Pulmonary artery endothelial cell (primary cell): ENCODE measurements around the gene AFF3. TPM values are rescaled to one million over a fixed set of nuclear protein-coding genes. Genes with fewer than 3 reads are reported as not detected.
A peak's percentile ranks its signal among the peaks of the same experiment; 100 is the strongest.

Experiments used
- DNase-seq: peaks from one replicate; pipeline ENCODE4 v3.0.0-alpha.2; 2011; ENCODE audit warnings: low read depth, low spot score
- total RNA-seq: library from RNA; depleted of rRNA; stranded (reverse); fragments of >200 nt; gene quantifications from 2 replicates; pipeline ENCODE4 v1.2.3, GENCODE V29; 2014

AFF3 gene
- total RNA-seq, 1 donor from 2014 or later = not detected

DNA sequence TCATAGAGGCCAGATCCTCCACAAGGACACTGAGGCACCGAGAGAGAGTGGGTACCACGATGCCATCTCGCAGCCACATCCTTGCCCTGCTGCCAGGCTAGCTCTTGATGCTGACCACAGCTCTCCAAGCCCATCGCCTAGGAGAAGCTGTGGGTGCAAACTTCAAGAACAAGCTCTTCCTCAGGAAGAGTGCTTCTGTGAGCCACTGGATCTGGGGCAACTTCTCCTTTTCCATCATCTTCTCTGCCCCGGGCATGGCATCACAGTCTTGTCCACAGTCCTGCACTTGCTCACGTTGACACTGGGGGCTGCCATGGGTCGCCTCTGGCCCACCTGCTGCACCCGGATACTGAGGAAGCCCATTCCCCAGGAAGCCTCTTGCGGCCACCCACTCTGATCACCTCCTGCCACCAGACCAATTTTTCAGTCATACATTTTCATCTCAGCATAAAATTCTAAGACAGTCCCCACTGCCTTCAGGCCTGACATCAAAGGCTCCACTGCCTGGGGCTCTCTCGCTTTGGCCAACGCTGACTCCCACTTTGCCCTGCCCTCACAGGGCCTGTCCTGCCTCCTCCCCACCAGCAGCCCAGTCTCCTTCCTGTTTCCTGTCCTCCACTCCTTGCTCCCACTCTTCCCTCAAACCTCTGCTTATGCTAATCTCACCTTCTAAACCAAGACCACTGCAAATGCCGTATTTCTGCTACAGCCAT, 243.9 kb downstream of the AFF3 start:
- DNase-seq = no peak

DNA sequence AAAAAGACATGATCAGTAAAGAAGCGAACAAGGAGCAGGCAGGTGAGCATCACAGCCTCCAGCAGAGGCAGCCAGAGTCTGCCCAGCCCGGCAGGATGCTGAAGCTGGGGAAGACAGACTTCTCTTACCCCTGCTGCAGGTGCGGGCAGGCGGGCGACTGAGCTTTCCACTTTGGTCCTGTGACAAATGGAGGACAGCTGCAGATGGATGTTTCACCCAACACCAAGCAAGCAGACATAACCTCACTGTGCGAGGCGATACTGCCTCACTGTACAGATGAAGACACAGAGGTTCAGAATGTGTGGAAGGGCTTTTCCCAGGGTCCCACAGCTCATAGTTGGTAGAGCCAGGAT, 251.0 kb downstream of the AFF3 start:
- DNase-seq = no peak

- DNase-seq = no peak
Measured at GRCh38 chr2:99890568-99891427, 251.6 kb downstream of the AFF3 start.

GRCh38 chr2:99888617-99889016, 253.8 kb downstream of the AFF3 start:
- no peak for DNase-seq

GRCh38 chr2:99886418-99886817, 256.0 kb downstream of the AFF3 start:
- DNase-seq = no peak

GRCh38 chr2:99883358-99883757, 259.0 kb downstream of the AFF3 start:
- DNase-seq = no peak

DNA sequence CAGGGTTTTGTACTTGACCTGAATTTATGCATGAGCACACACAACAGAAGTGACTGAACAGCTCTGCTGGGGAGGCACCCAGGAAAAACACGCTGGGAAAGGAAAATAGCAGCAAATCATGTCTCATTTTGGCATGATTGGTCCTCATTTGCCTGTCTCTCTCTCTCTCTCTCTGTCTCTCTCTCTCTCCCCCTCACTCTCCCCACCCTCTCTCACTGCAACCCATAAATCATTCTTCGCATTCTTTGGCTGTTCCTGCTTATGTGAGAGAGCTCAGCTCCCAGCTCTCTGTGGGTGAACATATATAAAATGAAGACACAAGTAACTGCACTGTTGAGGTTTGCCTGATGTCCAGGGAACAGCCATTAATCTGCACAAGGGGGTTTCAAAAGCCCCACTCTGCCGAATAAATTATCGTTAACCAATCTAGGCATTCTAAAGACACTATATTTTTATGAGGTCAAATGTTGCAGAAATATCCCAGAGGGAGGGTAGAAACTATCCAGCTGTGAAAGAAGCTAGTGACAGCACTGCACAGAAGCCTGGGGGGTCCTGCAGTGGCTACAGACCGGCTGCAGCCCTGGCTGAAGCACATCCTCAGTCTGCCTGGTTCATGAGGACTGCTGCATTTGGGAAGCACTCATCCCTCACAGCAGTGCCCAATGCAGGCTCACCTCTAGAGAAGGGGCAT, 260.3 kb downstream of the AFF3 start:
- DNase-seq = no peak

DNA sequence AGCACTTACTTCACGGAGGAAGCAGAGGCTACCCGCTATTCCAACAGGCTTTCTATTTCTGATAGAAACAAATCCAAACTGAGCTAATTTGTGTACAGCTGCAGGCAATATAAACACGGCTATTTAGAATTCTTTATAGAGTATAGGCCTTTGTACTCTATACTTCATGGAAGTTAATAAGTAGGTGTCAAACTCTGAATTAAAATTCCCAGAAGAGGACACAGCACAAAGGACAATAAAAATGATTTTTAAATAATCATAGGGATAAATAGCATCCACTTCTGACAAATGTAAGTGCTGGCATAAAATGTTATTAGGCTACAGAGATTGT, 261.5 kb downstream of the AFF3 start:
- no peak for DNase-seq

DNA sequence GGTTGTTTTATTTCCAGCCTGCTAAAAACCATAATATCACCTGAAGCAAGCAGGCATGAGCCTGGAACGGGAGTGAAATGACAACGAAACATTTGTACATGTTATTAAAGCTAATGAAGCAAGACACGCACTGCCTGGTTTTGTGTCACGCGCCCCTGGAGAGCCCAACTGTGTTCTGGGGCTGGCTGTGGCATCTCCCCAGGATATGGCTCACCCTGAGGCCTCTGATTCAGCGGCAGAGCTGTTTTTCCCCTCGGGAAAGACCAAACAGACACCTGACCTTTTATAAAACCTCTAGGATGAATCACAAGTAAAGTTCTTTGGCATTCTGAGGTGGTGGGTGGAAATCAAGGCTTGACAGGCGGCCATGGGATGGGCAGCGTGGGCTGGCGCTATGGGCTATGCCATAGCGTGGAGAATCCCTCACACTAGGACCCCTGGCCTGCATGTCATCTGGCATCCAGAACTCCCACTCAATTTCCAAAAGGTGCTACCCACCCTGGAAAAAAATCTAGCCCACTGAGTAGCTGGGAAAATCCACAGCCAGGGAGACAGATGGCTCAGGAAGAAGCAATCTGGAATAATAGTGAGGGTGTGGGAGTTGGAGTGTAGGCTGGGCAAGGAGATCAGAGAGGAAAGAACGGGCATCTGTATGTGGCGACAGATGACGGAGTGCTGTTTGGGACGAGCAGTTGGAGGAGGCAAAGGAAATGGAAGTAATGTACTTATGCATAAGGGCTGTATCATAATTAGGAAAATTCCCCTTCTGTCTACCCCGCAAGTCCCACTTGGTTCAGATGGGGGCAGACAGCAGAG, 262.0 kb downstream of the AFF3 start:
- peak; percentile 49 for DNase-seq

DNA sequence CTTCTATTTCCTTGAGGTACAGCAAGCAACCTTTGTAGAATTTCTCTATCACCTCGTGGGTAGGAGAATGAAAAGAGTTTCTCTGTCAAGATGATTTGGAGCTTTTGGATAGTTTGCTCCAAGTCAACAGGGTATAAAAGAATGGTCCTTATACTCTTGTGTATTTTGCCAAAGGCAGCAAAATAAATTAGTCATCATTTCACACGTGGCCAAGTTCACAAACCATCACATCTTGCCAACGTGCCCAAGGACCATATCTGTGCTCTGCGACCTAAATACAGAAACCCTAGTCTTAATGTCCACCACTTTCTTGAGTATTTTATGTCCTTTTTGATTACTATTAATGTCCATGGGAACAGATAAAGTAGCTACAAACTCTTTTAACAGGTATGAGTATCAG, 262.9 kb downstream of the AFF3 start:
- DNase-seq = no peak

DNA sequence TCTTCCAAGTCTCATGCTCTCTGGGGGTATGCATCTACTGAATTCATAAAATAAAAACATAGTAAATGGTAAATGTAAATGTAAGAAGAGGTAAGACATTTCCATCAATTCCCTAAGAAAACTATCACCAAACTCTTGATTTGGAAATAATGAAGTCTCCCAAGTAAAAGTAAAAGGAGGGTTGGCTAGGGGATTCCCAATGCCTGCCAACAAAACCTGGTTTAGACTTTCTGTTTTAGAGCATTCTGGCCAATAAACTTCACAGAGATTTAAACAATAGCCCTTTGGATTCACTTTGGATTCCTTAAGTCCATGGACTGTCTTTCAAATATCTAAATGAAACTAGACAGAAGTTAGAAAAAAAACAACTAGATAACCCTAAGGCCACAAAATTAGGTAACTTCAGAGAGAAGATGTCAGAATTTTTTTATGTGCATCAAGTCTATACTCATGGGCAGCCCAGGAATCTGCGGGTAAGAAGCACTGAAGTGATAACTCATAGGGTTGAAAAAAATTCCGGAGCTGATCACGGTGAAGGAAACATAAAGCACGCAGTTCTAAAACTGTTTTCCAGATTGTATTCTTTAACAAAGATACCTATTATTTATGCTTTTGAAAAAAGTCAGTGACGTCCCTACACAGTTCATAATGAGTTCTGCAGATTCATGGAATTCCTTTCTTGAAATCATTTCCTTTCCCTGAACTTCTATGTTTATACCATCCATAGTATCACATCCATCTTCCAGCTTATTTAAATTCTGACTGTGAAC, 263.6 kb downstream of the AFF3 start:
- DNase-seq = peak; percentile 50

DNA sequence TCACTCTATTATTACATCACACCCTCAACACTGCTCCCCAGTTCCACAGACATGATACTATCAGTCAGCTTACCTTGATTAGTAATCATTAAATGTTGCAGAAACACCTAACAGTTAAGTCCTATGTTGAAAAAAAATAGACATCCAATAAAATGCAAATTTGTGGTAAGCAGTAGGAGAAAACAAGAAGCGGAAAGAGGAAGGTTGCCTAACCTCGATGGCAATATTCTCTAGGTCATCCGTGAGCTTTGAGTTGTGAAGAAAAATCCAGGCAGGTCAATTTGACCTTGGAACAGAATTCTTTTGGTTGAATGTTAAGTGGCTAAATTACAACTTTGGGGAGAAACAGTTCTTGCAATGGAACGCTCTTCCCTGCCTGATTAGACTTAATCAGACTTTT, 264.4 kb downstream of the AFF3 start:
- no peak for DNase-seq

- DNase-seq = no peak
Measured at GRCh38 chr2:99876956-99877355, 265.4 kb downstream of the AFF3 start.

- no peak for DNase-seq
Measured at GRCh38 chr2:99875627-99876201, 266.7 kb downstream of the AFF3 start.

- DNase-seq = no peak
Measured at GRCh38 chr2:99868260-99868659, 274.1 kb downstream of the AFF3 start.

- DNase-seq = peak; percentile 26
Measured at GRCh38 chr2:99867770-99868169, 274.6 kb downstream of the AFF3 start.

DNA sequence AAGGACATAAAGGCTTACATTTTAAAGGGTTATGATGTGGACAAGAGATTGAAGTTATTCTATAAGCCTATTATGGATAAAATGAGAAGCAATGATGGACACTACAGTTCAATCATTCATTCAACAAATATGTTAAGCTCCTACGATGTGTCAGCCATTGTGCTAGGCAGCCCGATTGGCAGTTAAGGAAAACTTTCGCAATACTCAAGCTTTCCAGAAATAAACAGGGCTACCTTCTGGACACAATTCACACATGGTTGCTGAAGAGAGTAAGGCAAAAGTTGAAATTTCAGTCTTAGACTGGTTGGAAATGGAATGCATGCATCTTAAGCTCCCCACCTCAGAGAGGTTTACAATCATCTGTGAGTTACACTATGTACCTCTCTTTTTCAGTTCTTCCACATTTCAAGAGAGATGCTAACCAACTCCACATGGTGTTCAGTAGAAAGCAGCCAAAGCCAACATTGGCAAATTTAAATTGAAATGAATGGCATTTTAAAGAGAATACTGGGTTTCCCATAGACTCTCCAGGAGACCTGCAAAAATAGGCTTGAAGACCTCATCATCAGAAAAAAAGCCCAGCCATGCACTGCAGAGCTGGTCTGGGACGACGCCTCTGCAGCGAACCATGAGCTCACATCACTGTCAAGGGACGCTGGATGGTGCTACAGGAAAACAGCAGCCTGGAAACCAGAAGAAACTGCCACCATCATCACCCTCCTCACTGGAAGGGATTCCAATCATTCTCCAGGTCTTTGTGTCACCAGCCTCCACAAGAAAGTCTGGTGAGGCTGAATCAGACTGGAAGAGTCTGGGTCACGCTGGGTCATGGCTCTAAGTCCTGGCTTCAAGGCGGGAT, 276.3 kb downstream of the AFF3 start:
- DNase-seq = no peak

DNA sequence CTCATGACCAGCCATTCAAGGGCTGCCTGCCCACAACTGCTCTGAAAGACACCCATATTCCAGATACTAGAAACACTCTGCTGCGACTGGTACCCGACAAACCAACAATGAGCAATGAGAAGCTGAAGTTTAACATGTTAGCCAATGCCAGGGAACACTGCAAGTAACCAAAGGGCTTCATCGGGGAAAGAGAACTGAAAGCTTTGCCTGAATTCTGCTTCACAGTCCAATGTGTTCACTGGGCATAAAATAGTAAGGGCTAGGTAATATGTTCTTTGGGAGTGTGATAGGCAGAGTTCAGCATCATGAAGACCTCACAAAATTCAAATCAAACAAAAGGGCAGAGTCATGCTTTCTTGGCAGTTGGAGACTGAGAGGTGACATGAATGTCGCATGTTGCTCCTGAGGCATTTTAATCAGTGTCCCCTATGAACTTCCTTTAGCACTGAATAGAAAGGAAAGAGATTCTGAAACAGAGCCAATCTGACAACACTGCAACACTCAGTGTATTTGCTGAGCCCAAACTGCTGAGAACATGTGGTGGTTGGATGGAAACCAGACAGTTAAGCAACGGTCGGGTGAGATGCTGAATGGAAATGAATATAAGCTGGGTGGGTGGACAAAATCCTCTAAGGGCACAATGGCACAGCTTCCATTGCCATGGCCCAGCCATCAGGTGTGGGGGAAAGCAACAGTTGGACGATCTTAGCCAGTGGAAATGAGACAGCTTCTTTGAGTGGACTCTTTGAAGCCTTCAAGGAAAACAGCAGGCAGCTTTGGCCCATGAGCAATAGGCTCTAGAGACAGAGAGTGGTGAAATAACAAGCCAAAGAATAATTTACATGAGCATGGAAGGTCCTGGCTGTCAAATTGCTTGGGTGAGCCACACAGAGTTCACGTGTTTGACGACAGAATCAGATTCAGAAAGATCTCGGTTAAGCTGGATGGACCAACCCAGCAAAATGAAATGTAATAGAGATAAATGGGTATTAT, 277.5 kb downstream of the AFF3 start:
- no peak for DNase-seq
